ENCODE data around the gene MNT.

- TF ChIP-seq, protein P1, sequence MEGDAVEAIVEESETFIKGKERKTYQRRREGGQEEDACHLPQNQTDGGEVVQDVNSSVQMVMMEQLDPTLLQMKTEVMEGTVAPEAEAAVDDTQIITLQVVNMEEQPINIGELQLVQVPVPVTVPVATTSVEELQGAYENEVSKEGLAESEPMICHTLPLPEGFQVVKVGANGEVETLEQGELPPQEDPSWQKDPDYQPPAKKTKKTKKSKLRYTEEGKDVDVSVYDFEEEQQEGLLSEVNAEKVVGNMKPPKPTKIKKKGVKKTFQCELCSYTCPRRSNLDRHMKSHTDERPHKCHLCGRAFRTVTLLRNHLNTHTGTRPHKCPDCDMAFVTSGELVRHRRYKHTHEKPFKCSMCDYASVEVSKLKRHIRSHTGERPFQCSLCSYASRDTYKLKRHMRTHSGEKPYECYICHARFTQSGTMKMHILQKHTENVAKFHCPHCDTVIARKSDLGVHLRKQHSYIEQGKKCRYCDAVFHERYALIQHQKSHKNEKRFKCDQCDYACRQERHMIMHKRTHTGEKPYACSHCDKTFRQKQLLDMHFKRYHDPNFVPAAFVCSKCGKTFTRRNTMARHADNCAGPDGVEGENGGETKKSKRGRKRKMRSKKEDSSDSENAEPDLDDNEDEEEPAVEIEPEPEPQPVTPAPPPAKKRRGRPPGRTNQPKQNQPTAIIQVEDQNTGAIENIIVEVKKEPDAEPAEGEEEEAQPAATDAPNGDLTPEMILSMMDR (IDR thresholded peaks at IDR 0.05; ENCODE audit: low read depth, low read length): no peak
- TF ChIP-seq, protein P2, sequence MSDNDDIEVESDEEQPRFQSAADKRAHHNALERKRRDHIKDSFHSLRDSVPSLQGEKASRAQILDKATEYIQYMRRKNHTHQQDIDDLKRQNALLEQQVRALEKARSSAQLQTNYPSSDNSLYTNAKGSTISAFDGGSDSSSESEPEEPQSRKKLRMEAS (IDR thresholded peaks at IDR 0.05; ENCODE audit: low read depth, low read length): peak; percentile 85
These were observed 390 bp downstream of the MNT start for GRCh38 chr17:2400474-2400866.

All from NB4 (cell line).